Neural cell (in vitro differentiated cells): ENCODE results near the gene TSEN34. TPM values are rescaled to one million over a fixed set of nuclear protein-coding genes. Genes with fewer than 3 reads are reported as not detected.
"Not testable (repeated sequence)": the region's sequence is repeated elsewhere in the genome, so short reads cannot be mapped to it uniquely, and the experiment has no call there.

Experiments used
- H2AFZ ChIP-seq: fragments of 200-600, 300-800 bp; sonication (generic), shearing (Covaris generic); 2 replicates; pipeline ENCODE4 v1.6.0; 2014; ENCODE audit warnings: low read depth, mild to moderate bottlenecking, antibody characterized with exemption, low read length, moderate library complexity
- H3F3A ChIP-seq: fragments of 200-600 bp; shearing (Covaris generic); 2 replicates; pipeline ENCODE4 v1.6.1; 2016; ENCODE audit warnings: mild to moderate bottlenecking, moderate library complexity, mixed read lengths, antibody characterized with exemption, low read length; ENCODE audit not compliant: insufficient read depth, poor library complexity, severe bottlenecking
- H3K27ac ChIP-seq: fragments of 200-600, 300-800 bp; sonication (generic), shearing (Covaris generic); 2 replicates; pipeline ENCODE4 v1.5.1; 2014; ENCODE audit warnings: mild to moderate bottlenecking, low read length, moderate library complexity
- H3K27me3 ChIP-seq: fragments of 300-800, 200-600 bp; sonication (generic), shearing (Covaris generic); 2 replicates; pipeline ENCODE4 v1.6.0; 2014; ENCODE audit warnings: mild to moderate bottlenecking, low read depth, low read length, moderate library complexity; ENCODE audit not compliant: insufficient read depth
- H3K36me3 ChIP-seq: fragments of 300-800, 200-600 bp; sonication (generic), shearing (Covaris generic); 2 replicates; pipeline ENCODE4 v1.5.1; 2014; ENCODE audit warnings: mild to moderate bottlenecking, antibody characterized with exemption, low read length, moderate library complexity; ENCODE audit not compliant: insufficient read depth
- H3K4me2 ChIP-seq: fragments of 300-800, 200-600 bp; sonication (generic), shearing (Covaris generic); 2 replicates; pipeline ENCODE4 v1.6.0; 2014; ENCODE audit warnings: mild to moderate bottlenecking, low read length
- H3K4me3 ChIP-seq: fragments of 300-800, 200-600 bp; sonication (generic), shearing (Covaris generic); 2 replicates; pipeline ENCODE4 v1.5.1; 2014; ENCODE audit warnings: mild to moderate bottlenecking, low read length, moderate library complexity
- H3K79me2 ChIP-seq: fragments of 200-600 bp; shearing (Covaris generic); replicated peaks from 2 replicates; pipeline ENCODE4 v1.6.0; 2014; ENCODE audit warnings: mild to moderate bottlenecking, low read length, moderate library complexity; ENCODE audit not compliant: insufficient read depth
- H3K9ac ChIP-seq: fragments of 300-800, 200-600 bp; sonication (generic), shearing (Covaris generic); 2 replicates; pipeline ENCODE4 v1.6.1; 2016; ENCODE audit warnings: mild to moderate bottlenecking, low read length, mixed read lengths
- H3K9me2 ChIP-seq: fragments of 200-600 bp; shearing (Covaris generic); 2 replicates; pipeline ENCODE4 v1.6.1; 2016; ENCODE audit warnings: mild to moderate bottlenecking, low read length, mixed read lengths; ENCODE audit not compliant: insufficient read depth
- H3K9me3 ChIP-seq: fragments of 200-600, 300-800 bp; sonication (generic), shearing (Covaris generic); 2 replicates; pipeline ENCODE4 v1.6.1; 2016; ENCODE audit warnings: mild to moderate bottlenecking, mixed run types, low read length, moderate library complexity, mixed read lengths
- H4K20me1 ChIP-seq: fragments of 200-600 bp; shearing (Covaris generic); 2 replicates; pipeline ENCODE4 v1.6.1; 2016; ENCODE audit warnings: mild to moderate bottlenecking, mixed run types; ENCODE audit not compliant: insufficient read depth
- CTCF ChIP-seq: fragments of 450-650 bp; IDR thresholded peaks from 2 replicates; pipeline ENCODE4 v1.5.1; 2014; ENCODE audit warnings: antibody characterized with exemption, mild to moderate bottlenecking, moderate library complexity; ENCODE audit not compliant: poor library complexity, severe bottlenecking
- EZH2 ChIP-seq: fragments of 200-600, 300-800 bp; shearing (Covaris generic), sonication (generic); IDR thresholded peaks from 2 replicates; pipeline ENCODE4 v1.6.1; 2014; ENCODE audit warnings: antibody characterized with exemption, low read length, borderline replicate concordance, mild to moderate bottlenecking; ENCODE audit not compliant: insufficient read depth, poor library complexity, severe bottlenecking
- MXI1 ChIP-seq: fragments of 450-650 bp; conservative IDR thresholded peaks from 2 replicates; pipeline ENCODE4 v1.6.1; 2014; ENCODE audit warnings: antibody characterized with exemption, mild to moderate bottlenecking; ENCODE audit not compliant: poor library complexity, severe bottlenecking
- POLR2AphosphoS5 ChIP-seq: IDR thresholded peaks from 2 replicates; pipeline ENCODE4 v1.6.1; 2012
- RAD21 ChIP-seq: fragments of 450-650 bp; conservative IDR thresholded peaks from 2 replicates; pipeline ENCODE4 v1.6.1; 2014; ENCODE audit warnings: antibody characterized with exemption, mild to moderate bottlenecking, moderate library complexity
- SMC3 ChIP-seq: fragments of 450-650 bp; conservative IDR thresholded peaks from 2 replicates; pipeline ENCODE4 v1.6.1; 2014; ENCODE audit warnings: antibody characterized with exemption, mild to moderate bottlenecking, moderate library complexity; ENCODE audit not compliant: poor library complexity
- TAF1 ChIP-seq: IDR thresholded peaks from 2 replicates; pipeline ENCODE4 v1.6.1; 2012; ENCODE audit warnings: low read depth
- polyA plus RNA-seq: library from polyadenylated mRNA; depleted of rRNA; stranded (reverse); fragments of >200 nt; gene quantifications from 2 replicates; pipeline ENCODE4 v1.2.3, GENCODE V29; 2014
- TF ChIP-seq, protein P1 (sequence below): IDR thresholded peaks from 2 replicates; pipeline ENCODE4 v1.6.1; 2012; ENCODE audit warnings: borderline replicate concordance

Gene TSEN34
- polyA plus RNA-seq, 1 donor from 2014 or later: 113 TPM

GRCh38 chr19:54169149-54169740 lies 21.9 kb upstream of the TSEN34 start:
- Histone ChIP-seq H3K79me2 (no peaks in the 10 kb centered on the region), H3K4me3 (no peak overlapping the region), H3K36me3 (no peaks in the 10 kb centered on the region), H3F3A (no peaks in the 10 kb centered on the region), H2AFZ (no peak overlapping the region), H3K9ac (no peak overlapping the region), H3K27me3 (no peaks in the 10 kb centered on the region), H3K4me2 (no peak overlapping the region), H4K20me1 (no peaks in the 10 kb centered on the region), H3K27ac (no peak overlapping the region), H3K9me3 (no peaks in the 10 kb centered on the region), H3K9me2 (no peaks in the 10 kb centered on the region)
- TF ChIP-seq TAF1 (no peak), POLR2AphosphoS5 (no peak), MXI1 (no peak)

DNA sequence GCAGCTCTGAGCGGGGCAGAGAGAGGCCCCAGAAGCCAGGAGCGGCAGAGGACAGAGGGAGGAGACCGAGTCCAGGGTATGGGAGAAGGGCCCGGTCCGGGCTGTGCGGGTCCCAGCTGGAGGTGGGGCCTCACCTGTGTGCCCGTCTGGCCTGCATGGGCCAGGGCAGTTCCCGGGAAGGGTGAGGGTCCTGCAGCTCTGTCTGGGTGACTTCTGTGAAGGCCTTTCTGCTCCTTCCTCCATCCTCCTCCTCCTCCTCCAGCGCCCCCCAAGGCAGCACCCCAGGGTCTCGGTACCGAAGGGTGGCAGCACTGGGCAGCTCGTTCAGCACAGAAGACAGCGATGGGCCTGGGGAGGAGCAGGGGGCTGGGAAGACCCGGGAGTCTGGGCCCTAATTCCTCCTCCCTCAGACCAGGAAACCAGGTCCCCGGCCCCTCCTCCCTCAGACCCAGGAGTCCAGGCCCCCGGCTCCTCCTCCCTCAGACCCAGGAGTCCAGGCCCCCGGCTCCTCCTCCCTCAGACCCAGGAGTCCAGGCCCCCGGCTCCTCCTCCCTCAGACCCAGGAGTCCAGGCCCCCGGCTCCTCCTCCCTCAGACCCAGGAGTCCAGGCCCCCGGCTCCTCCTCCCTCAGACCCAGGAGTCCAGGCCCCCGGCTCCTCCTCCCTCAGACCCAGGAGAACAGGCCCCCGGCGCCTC lies 19.2 kb upstream of the TSEN34 start:
- not testable (repeated sequence) for H3K9me2 ChIP-seq, H3K9ac ChIP-seq, H3K9me3 ChIP-seq, H2AFZ ChIP-seq, H3K4me2 ChIP-seq, H3K4me3 ChIP-seq, H3K27ac ChIP-seq, H3F3A ChIP-seq, H3K79me2 ChIP-seq, H4K20me1 ChIP-seq, H3K27me3 ChIP-seq, H3K36me3 ChIP-seq

- TF ChIP-seq CTCF (no peak), EZH2 (no peak), SMC3 (no peak), POLR2AphosphoS5 (no peak), TAF1 (no peak), MXI1 (no peak), RAD21 (no peak)
- TF ChIP-seq, protein P1, sequence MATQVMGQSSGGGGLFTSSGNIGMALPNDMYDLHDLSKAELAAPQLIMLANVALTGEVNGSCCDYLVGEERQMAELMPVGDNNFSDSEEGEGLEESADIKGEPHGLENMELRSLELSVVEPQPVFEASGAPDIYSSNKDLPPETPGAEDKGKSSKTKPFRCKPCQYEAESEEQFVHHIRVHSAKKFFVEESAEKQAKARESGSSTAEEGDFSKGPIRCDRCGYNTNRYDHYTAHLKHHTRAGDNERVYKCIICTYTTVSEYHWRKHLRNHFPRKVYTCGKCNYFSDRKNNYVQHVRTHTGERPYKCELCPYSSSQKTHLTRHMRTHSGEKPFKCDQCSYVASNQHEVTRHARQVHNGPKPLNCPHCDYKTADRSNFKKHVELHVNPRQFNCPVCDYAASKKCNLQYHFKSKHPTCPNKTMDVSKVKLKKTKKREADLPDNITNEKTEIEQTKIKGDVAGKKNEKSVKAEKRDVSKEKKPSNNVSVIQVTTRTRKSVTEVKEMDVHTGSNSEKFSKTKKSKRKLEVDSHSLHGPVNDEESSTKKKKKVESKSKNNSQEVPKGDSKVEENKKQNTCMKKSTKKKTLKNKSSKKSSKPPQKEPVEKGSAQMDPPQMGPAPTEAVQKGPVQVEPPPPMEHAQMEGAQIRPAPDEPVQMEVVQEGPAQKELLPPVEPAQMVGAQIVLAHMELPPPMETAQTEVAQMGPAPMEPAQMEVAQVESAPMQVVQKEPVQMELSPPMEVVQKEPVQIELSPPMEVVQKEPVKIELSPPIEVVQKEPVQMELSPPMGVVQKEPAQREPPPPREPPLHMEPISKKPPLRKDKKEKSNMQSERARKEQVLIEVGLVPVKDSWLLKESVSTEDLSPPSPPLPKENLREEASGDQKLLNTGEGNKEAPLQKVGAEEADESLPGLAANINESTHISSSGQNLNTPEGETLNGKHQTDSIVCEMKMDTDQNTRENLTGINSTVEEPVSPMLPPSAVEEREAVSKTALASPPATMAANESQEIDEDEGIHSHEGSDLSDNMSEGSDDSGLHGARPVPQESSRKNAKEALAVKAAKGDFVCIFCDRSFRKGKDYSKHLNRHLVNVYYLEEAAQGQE: no peak
- Histone ChIP-seq H3K27me3 (no peaks in the 10 kb centered on the region), H3K4me2 (no peak within 1 kb of the TSS), H3K27ac (no peak within 1 kb of the TSS), H2AFZ (no peak within 1 kb of the TSS), H3K4me3 (no peak within 1 kb of the TSS), H3K9me2 (no peaks in the 10 kb centered on the region), H3K79me2 (no peaks in the 10 kb centered on the region), H4K20me1 (no peaks in the 10 kb centered on the region), H3K9me3 (no peaks in the 10 kb centered on the region), H3F3A (no peaks in the 10 kb centered on the region), H3K36me3 (no peaks in the 10 kb centered on the region), H3K9ac (no peak within 1 kb of the TSS)
Observed at GRCh38 chr19:54172471-54173358, 18.4 kb upstream of the TSEN34 start, which contains the start of gene TMC4. Gene TMC4, minus strand, starts transcription at chr19:54173160. Its CDS starts 43 bp downstream, at chr19:54173117.
